Neural progenitor cell (in vitro differentiated cells): Measurements from ENCODE around the gene IPP.
"Not testable (repeated sequence)": the region's sequence is repeated elsewhere in the genome, so short reads cannot be mapped to it uniquely, and the experiment has no call there.

Experiments used
- CTCF ChIP-seq: fragments of 200-600 bp; sonication (generic); IDR thresholded peaks from 2 replicates; pipeline ENCODE4 v1.5.1; 2017; ENCODE audit warnings: antibody characterized with exemption, mild to moderate bottlenecking
- EZH2 ChIP-seq: fragments of 200-600 bp; sonication (generic); IDR thresholded peaks from 2 replicates; pipeline ENCODE4 v1.6.1; 2017; ENCODE audit warnings: antibody characterized with exemption, mild to moderate bottlenecking, moderate library complexity
- EZH2phosphoT487 ChIP-seq: fragments of 200-600 bp; sonication (generic); IDR thresholded peaks from 2 replicates; pipeline ENCODE4 v1.6.1; 2017; ENCODE audit warnings: antibody characterized with exemption

GRCh38 chr1:45739641-45740156, 10.8 kb downstream of the IPP start:
- not testable (repeated sequence) for TF ChIP-seq CTCF, EZH2phosphoT487, EZH2
